Endothelial cell of umbilical vein (primary cell): Measurements from ENCODE around the gene CD300LB. TPM values are rescaled to one million over a fixed set of nuclear protein-coding genes. Genes with fewer than 3 reads are reported as not detected.

Experiments
- BruUV-seq: library from RNA; stranded (reverse); fragments of 400-500 nt; replicated peaks from 2 replicates; lab custom pipeline; 2021; lab: Mats Ljungman, UMichigan
- CTCF ChIA-PET: fragments of 300-600, 350-600 bp; sonication (Branson Sonifier 250); formaldehyde crosslinking; loops from one replicate; lab custom pipeline; 2021; ENCODE audit warnings: antibody characterized with exemption, inconsistent platforms; lab: Charles Lee
- POLR2A ChIA-PET: fragments of 300-600, 350-600 bp; sonication (Branson Sonifier 250); formaldehyde crosslinking; loops from one replicate; lab custom pipeline; 2021; ENCODE audit warnings: antibody characterized with exemption, inconsistent platforms; lab: Charles Lee
- DNase-seq: peaks from one replicate; pipeline ENCODE4 v3.0.0-alpha.2; 2011; ENCODE audit warnings: low read depth, low spot score
- FAIRE-seq: peaks from 2 replicates; lab custom pipeline; 2011; peaks lifted over from hg19 to GRCh38; lab: Jason Lieb, UNC
- H2AFZ ChIP-seq: 2 replicates; pipeline ENCODE4 v1.6.0; 2012; ENCODE audit warnings: low read depth, low read length, control low read depth, inconsistent platforms
- H3K27ac ChIP-seq: 2 replicates; pipeline ENCODE4 v1.5.1; 2011; ENCODE audit warnings: low read depth, mild to moderate bottlenecking, control low read depth, low read length, moderate library complexity; ENCODE audit not compliant: insufficient read depth
- H3K27me3 ChIP-seq, 2 experiments: 2 replicates each; pipeline versions ENCODE4 v1.6.0 to v1.6.1; 2011; ENCODE audit warnings: low read length in 2 of 2, mixed read lengths in 1 of 2; ENCODE audit not compliant: control insufficient read depth in 2 of 2, insufficient read depth in 2 of 2
- H3K36me3 ChIP-seq, 2 experiments: 2 replicates in 1 of 2; 3 replicates in 1 of 2; pipeline ENCODE4 v1.5.1; 2011; ENCODE audit warnings: low read length in 2 of 2, mild to moderate bottlenecking in 1 of 2, moderate library complexity in 1 of 2; ENCODE audit not compliant: control insufficient read depth in 2 of 2, insufficient read depth in 2 of 2; ENCODE audit errors: extremely low read depth in 1 of 2
- H3K4me1 ChIP-seq: 3 replicates; pipeline ENCODE4 v1.5.1; 2011; ENCODE audit warnings: mild to moderate bottlenecking, low read length; ENCODE audit not compliant: control insufficient read depth, insufficient read depth; ENCODE audit errors: extremely low read depth
- H3K4me2 ChIP-seq: 2 replicates; pipeline ENCODE4 v1.6.1; 2011; ENCODE audit warnings: low read length, control low read depth, mixed read lengths; ENCODE audit not compliant: insufficient read depth
- H3K4me3 ChIP-seq, 3 experiments: fragments of 200-600 bp in 1 of 3; sonication (generic), shearing (Covaris generic) in 1 of 3; replicated peaks in 1 of 3; 2 replicates each; pipeline ENCODE4 v1.5.1; 2011 to 2016; ENCODE audit warnings: control low read depth in 3 of 3, low read length in 3 of 3, mild to moderate bottlenecking in 2 of 3, inconsistent platforms in 1 of 3, low read depth in 1 of 3, moderate library complexity in 1 of 3; ENCODE audit not compliant: insufficient read depth in 1 of 3
- H3K79me2 ChIP-seq: 2 replicates; pipeline ENCODE4 v1.6.0; 2012; ENCODE audit warnings: low read length, inconsistent platforms; ENCODE audit not compliant: control insufficient read depth, insufficient read depth
- H3K9ac ChIP-seq: replicated peaks from 2 replicates; pipeline ENCODE3; 2011; ENCODE audit warnings: low read length, control low read depth; ENCODE audit not compliant: insufficient read depth; ENCODE audit errors: extremely low read depth
- H3K9me1 ChIP-seq: replicated peaks from 3 replicates; pipeline ENCODE4 v1.6.0; 2011; ENCODE audit warnings: mild to moderate bottlenecking, low read length; ENCODE audit not compliant: control insufficient read depth, insufficient read depth; ENCODE audit errors: extremely low read depth
- H3K9me3 ChIP-seq: replicated peaks from 2 replicates; pipeline ENCODE4 v1.5.1; 2012; ENCODE audit warnings: low read length, inconsistent platforms; ENCODE audit not compliant: control insufficient read depth, insufficient read depth
- H4K20me1 ChIP-seq: replicated peaks from 2 replicates; pipeline ENCODE3; 2011; ENCODE audit warnings: mild to moderate bottlenecking, low read length; ENCODE audit not compliant: control insufficient read depth, insufficient read depth; ENCODE audit errors: extremely low read depth
- EZH2 ChIP-seq: IDR thresholded peaks from 2 replicates; pipeline ENCODE4 v1.6.1; 2012; ENCODE audit warnings: borderline replicate concordance, low read depth, mild to moderate bottlenecking, moderate library complexity, low read length, inconsistent platforms; ENCODE audit not compliant: severe bottlenecking
- FOS ChIP-seq: IDR thresholded peaks from 2 replicates; pipeline ENCODE4 v1.6.1; 2011; ENCODE audit warnings: mild to moderate bottlenecking, low read length, moderate library complexity, borderline replicate concordance; ENCODE audit not compliant: insufficient read depth
- GATA2 ChIP-seq: IDR thresholded peaks from 2 replicates; pipeline ENCODE4 v1.7.0; 2011; ENCODE audit warnings: low read depth, mild to moderate bottlenecking, moderate library complexity, mixed read lengths, low read length; ENCODE audit not compliant: insufficient read length, insufficient read depth
- JUN ChIP-seq: IDR thresholded peaks from 2 replicates; pipeline ENCODE4 v1.6.1; 2011; ENCODE audit warnings: borderline replicate concordance, low read depth; ENCODE audit not compliant: insufficient read length, insufficient read depth
- MYC ChIP-seq: IDR thresholded peaks from one replicate; pipeline ENCODE4 v1.6.1; 2011; ENCODE audit warnings: mild to moderate bottlenecking, low read depth, low read length
- POLR2A ChIP-seq: IDR thresholded peaks from 2 replicates; pipeline ENCODE4 v1.6.1; 2012; ENCODE audit warnings: low read depth, mild to moderate bottlenecking, control low read depth, low read length
- POLR2AphosphoS5 ChIP-seq: IDR thresholded peaks from 2 replicates; pipeline ENCODE4 v1.6.1; 2012; ENCODE audit warnings: low read depth, mild to moderate bottlenecking, control low read depth, low read length, moderate library complexity; ENCODE audit not compliant: insufficient read depth
- dilution Hi-C: fragments of 300-500 bp; cut with MboI; formaldehyde crosslinking; loops from one replicate; pipeline ENCODE4 v1.15.0; 2019; ENCODE audit warnings: low sequenced_read_pairs; ENCODE audit not compliant: extremely low pct_ligation_motif_present
- intact Hi-C: fragments of 100-400 bp; cut with micrococcal nuclease; formaldehyde crosslinking; loops from one replicate; pipeline ENCODE4 v1.10.0; 2022
- polyA plus RNA-seq, 4 experiments: library from polyadenylated mRNA; depleted of rRNA in 3 of 4; stranded (reverse) in 3 of 4; unstranded in 1 of 4; fragments of >200 nt; gene quantifications; 2 replicates each; pipeline versions ENCODE4 v1.2.1 to v1.2.3, GENCODE V29; 2011 to 2012; ENCODE audit warnings: missing spikeins in 1 of 4
- total RNA-seq: library from RNA; stranded (reverse); gene quantifications from 2 replicates; pipeline ENCODE4 v1.2.3, GENCODE V29; 2021
- TF ChIP-seq, protein P1 (sequence below): IDR thresholded peaks from 2 replicates; pipeline ENCODE4 v1.6.1; 2011; ENCODE audit not compliant: insufficient read depth, insufficient read length
- TF ChIP-seq, protein P2 (sequence below), 2 donors: IDR thresholded peaks; 1 replicate in 1 of 2; 2 replicates in 1 of 2; pipeline ENCODE4 v1.5.1; 2011; ENCODE audit warnings: low read length in 2 of 2, mild to moderate bottlenecking in 2 of 2, moderate library complexity in 2 of 2, control low read depth in 1 of 2, inconsistent platforms in 1 of 2, low read depth in 1 of 2; ENCODE audit not compliant: insufficient read depth in 1 of 2; ENCODE audit errors: extremely low read depth in 1 of 2

CD300LB gene
- total and polyA plus RNA-seq, 2 donors (not counting 3 experiments of a cell fraction or from before 2014, with no cell fraction given): not detected

DNA sequence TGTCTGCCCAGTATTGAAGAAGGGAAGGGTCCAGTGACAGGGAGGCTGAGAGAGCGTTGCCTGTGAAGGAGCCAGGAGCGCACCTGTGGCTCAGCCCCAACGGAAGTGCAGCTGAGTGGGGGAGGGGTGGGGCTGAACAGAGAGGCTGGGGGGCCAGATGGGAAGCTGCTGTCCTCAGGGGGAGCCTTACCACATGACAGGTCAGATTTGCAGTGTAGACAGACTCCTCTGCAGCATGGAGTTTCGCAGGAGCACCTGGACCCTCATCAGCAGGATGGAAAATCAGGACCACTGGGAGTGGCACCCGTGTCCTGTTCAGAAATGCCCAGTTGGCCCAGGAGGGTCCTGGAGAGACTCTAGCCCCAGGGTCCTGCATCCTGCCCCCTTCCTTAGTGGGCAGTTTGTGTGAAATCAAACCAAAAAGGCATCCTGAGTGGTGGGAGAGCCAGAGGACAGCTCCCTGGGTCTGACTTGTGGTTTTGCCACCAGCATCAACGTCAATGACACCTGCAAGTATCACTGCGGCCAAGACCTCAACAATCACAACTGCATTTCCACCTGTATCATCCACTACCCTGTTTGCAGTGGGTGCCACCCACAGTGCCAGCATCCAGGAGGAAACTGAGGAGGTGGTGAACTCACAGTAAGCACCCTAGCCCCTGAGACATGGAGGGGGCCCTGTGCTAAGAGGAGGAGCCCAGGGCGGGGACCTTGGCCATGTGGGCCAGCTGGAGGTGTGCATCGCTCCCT is 57.1 kb downstream of the CD300LB start:
- FAIRE-seq (no peak), DNase-seq (no peak)
- Histone ChIP-seq H3K9ac (no peak overlapping the region), H3K4me2 (no peak overlapping the region), H3K4me3 (no peak overlapping the region), H2AFZ (no peak overlapping the region), H3K4me1 (no peaks in the 10 kb centered on the region), H3K36me3 (no peaks in the 10 kb centered on the region), H3K27ac (no peak overlapping the region), H3K9me3 (no peaks in the 10 kb centered on the region), H3K9me1 (no peaks in the 10 kb centered on the region), H3K27me3 (no peaks in the 10 kb centered on the region), H4K20me1 (no peaks in the 10 kb centered on the region), H3K79me2 (no peaks in the 10 kb centered on the region)
- dilution Hi-C loops: no loop called here
- TF ChIP-seq GATA2 (no peak), JUN (no peak), POLR2A (no peak), MYC (no peak), EZH2 (no peak), FOS (no peak), POLR2AphosphoS5 (no peak)
- TF ChIP-seq, protein P1, sequence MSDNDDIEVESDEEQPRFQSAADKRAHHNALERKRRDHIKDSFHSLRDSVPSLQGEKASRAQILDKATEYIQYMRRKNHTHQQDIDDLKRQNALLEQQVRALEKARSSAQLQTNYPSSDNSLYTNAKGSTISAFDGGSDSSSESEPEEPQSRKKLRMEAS: no peak
- TF ChIP-seq, protein P2, sequence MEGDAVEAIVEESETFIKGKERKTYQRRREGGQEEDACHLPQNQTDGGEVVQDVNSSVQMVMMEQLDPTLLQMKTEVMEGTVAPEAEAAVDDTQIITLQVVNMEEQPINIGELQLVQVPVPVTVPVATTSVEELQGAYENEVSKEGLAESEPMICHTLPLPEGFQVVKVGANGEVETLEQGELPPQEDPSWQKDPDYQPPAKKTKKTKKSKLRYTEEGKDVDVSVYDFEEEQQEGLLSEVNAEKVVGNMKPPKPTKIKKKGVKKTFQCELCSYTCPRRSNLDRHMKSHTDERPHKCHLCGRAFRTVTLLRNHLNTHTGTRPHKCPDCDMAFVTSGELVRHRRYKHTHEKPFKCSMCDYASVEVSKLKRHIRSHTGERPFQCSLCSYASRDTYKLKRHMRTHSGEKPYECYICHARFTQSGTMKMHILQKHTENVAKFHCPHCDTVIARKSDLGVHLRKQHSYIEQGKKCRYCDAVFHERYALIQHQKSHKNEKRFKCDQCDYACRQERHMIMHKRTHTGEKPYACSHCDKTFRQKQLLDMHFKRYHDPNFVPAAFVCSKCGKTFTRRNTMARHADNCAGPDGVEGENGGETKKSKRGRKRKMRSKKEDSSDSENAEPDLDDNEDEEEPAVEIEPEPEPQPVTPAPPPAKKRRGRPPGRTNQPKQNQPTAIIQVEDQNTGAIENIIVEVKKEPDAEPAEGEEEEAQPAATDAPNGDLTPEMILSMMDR (IDR thresholded peaks at IDR 0.05; ENCODE audit: extremely low read depth in 1 of 2, insufficient read depth in 1 of 2, low read depth in 1 of 2, low read length in 2 of 2): no peak
- ChIA-PET POLR2A (no interaction called here), CTCF (no interaction called here)
- BruUV-seq: no TSS peak
- intact Hi-C loops: no loop called here
